C4-2B (cell line): Measurements from ENCODE around the gene MRPS30.
"Not testable (repeated sequence)": the region's sequence is repeated elsewhere in the genome, so short reads cannot be mapped to it uniquely, and the experiment has no call there.

Experiments
- H3K27ac ChIP-seq: fragments of 450-650 bp; 2 replicates; pipeline ENCODE4 v1.5.1; 2017
- ZFX ChIP-seq: fragments of 450-650 bp; IDR thresholded peaks from 2 replicates; pipeline ENCODE4 v1.6.1; 2017
- TF ChIP-seq, protein P1 (sequence below): fragments of 450-650 bp; conservative IDR thresholded peaks from 2 replicates; pipeline ENCODE4 v1.5.1; 2017; ENCODE audit warnings: mild to moderate bottlenecking

MRPS30 gene

DNA sequence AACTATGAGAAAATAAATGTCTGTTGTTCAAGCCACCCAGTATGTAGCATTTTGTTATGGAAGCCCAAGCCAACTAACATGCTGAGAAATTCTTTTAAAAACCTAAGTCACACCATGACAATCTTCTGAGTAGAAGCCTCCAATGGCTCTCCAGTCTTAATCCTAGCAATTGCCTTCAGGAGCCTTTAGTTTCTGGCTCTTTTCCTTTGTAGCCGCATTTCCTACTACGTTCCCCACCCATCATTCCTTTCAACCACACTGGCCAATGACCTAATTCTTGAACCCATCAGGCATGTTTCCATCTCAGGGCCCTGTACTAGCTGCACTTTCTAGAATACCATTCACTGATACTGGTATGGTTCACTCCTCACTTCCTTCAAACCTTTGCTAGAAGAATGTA is 2.1 kb upstream of the MRPS30 start:
- TF ChIP-seq, protein P1, sequence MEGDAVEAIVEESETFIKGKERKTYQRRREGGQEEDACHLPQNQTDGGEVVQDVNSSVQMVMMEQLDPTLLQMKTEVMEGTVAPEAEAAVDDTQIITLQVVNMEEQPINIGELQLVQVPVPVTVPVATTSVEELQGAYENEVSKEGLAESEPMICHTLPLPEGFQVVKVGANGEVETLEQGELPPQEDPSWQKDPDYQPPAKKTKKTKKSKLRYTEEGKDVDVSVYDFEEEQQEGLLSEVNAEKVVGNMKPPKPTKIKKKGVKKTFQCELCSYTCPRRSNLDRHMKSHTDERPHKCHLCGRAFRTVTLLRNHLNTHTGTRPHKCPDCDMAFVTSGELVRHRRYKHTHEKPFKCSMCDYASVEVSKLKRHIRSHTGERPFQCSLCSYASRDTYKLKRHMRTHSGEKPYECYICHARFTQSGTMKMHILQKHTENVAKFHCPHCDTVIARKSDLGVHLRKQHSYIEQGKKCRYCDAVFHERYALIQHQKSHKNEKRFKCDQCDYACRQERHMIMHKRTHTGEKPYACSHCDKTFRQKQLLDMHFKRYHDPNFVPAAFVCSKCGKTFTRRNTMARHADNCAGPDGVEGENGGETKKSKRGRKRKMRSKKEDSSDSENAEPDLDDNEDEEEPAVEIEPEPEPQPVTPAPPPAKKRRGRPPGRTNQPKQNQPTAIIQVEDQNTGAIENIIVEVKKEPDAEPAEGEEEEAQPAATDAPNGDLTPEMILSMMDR = no peak
- TF ChIP-seq ZFX = no peak
- H3K27ac ChIP-seq = no peak overlapping the region

DNA sequence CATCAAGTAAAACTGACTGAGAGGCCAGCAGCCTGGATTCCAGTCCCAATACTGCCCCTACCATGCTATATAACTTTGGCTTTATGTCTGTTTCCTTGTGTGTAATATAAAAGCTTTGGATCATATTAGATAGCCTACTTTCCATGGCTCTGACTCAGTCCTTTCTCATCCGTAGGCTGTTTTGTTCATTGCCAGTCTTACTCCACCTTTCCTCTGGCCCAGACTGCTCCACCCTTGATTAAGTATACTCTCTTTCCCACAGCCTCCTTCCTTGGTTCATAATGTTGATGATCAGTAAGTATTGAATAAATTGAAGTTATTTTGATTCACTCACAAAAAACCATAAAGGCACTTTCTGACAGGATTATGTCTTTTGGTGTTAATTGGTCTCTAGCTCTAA is 1.5 kb upstream of the MRPS30 start:
- no peak for TF ChIP-seq ZFX
- TF ChIP-seq, protein P1 = no peak
- no peak overlapping the region for H3K27ac ChIP-seq

DNA sequence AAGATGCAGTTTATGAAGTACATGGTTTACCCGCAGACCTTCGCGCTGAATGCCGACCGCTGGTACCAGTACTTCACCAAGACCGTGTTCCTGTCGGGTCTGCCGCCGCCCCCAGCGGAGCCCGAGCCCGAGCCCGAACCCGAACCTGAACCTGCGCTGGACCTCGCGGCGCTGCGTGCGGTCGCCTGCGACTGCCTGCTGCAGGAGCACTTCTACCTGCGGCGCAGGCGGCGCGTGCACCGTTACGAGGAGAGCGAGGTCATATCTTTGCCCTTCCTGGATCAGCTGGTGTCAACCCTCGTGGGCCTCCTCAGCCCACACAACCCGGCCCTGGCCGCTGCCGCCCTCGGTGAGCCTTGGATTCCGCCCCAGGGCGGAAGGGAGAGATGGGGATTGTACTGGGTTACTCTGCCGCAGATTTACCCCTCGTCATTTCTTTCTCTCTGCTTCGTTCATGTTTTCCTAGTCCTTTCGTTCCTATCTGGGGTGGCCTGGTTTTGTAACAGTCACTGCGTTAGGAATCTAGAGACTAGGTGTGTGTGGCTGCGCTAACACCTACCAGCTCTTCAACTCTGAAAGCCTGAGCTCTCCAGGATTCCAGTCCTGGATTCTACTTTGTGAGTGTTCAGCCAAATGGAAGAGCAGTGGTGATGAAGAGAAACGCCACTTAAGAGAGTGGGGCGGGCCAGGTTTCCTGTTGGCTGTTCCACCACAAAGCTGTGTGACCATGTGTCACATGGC is 638 bp downstream of the MRPS30 start:
- TF ChIP-seq ZFX = peak; percentile 64
- TF ChIP-seq, protein P1 = no peak

DNA sequence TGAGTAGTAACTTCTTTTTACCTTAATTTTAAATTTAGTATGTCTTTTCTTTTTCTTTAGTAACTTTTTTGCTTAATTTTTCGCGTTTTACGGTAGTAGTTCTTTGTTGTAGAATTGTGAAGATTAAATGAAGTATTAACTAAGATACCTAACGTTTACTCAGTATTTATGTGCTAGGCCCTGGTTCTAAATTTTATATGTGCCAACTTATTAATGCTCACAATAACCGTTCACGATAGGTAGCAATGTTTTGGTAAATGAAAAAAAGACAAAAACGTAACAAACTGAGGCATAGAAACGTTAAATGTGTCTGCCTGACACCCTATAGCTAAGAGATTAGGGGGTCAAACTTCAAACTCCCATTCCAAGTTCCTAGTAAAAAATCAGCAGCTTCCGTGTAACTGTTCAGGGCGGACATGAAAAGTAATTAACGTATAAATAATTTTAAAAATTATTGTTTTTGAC is 1.2 kb downstream of the MRPS30 start:
- H3K27ac ChIP-seq = peak overlapping the region; percentile 98
- TF ChIP-seq, protein P1 = no peak
- no peak for TF ChIP-seq ZFX

More for the DNA sequence above, 638 bp downstream of the MRPS30 start:
- H3K27ac ChIP-seq = peak overlapping the region; percentile 98

DNA sequence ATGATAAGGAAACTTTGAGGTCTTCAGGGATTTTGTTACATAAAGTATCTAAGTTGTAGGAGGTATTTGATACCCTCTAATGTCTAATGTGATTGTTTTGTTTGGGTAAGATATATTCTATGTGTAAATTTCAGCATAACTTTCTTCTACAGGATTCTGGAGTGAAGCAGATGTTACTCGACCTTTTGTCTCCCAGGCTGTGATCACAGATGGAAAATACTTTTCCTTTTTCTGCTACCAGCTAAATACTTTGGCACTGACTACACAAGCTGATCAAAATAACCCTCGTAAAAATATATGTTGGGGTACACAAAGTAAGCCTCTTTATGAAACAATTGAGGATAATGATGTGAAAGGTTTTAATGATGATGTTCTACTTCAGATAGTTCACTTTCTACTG is 6.0 kb downstream of the MRPS30 start:
- no peak for TF ChIP-seq ZFX
- TF ChIP-seq, protein P1 = no peak
- H3K27ac ChIP-seq = no peak overlapping the region

DNA sequence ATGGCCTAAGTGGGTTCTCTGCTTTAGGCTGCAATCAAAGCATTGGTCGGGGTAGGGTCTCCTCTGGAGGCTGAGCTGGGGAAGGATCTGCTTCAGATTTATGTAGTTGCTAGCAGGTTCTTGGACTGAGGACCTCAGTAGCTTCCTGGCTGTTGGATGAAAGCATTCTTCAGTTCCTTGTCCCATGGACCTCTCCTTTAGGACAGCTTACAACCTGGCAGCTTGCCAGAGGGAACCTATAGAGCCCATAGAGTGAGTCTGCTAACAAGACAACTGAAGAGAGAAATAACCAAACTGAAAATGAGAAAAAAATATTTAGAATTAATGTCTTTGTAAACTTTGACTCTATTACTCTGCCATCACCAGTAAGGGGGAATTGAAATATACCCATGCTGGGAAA is 12.4 kb downstream of the MRPS30 start:
- no peak overlapping the region for H3K27ac ChIP-seq
- TF ChIP-seq, protein P1 = no peak
- TF ChIP-seq ZFX = no peak

DNA sequence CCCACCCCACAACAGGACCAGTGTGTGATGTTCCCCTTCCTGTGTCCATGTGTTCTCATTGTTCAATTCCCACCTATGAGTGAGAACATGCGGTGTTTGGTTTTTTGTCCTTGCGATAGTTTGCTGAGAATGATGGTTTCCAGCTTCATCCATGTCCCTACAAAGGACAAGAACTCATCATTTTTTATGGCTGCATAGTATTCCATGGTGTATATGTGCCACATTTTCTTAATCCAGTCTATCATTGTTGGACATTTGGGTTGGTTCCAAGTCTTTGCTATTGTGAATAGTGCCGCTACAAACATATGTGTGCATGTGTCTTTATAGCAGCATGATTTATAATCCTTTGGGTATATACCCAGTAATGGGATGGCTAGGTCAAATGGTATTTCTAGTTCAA is 15.9 kb downstream of the MRPS30 start:
- not testable (repeated sequence) for H3K27ac ChIP-seq

DNA sequence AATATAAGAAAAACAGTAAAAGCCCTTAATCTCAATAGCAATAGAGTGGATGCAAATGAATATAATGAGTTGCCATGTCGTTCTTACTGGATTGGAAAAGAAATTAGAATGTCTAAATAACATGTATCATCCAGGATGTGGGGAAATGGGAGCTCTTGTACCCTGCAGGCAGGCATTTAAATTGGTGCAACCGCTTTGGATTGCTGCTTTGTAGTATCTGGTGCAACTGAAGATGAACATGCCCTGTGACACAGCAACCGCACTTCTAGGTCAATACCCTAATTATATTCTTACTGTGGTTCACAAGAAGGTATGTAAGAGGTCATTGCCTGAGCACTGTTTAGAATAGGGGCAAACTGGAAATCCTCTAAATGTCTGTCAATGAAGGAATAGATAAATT is 18.9 kb downstream of the MRPS30 start:
- TF ChIP-seq, protein P1 = no peak
- no peak for TF ChIP-seq ZFX
- no peak overlapping the region for H3K27ac ChIP-seq
